KOPT-K1 (cell line): ENCODE data around the gene SSX2IP.
"Not testable (repeated sequence)": the region's sequence is repeated elsewhere in the genome, so short reads cannot be mapped to it uniquely, and the experiment has no call there.

ENCODE experiments used
- H3K27ac ChIP-seq: fragments of 200-600 bp; sonication (generic); 2 replicates; pipeline ENCODE4 v1.5.1; 2016; ENCODE audit warnings: antibody characterized with exemption, mild to moderate bottlenecking, low read depth, low read length; ENCODE audit not compliant: poor library complexity, severe bottlenecking
- H3K36me3 ChIP-seq: fragments of 200-600 bp; sonication (generic); 2 replicates; pipeline ENCODE4 v1.5.1; 2017; ENCODE audit warnings: antibody characterized with exemption, mild to moderate bottlenecking, low read length, moderate library complexity; ENCODE audit not compliant: insufficient read depth
- H3K9me3 ChIP-seq: fragments of 200-600 bp; sonication (generic); 2 replicates; pipeline ENCODE4 v1.5.1; 2017; ENCODE audit warnings: antibody characterized with exemption, low read length, mild to moderate bottlenecking; ENCODE audit not compliant: insufficient read depth, poor library complexity, severe bottlenecking

Gene SSX2IP, protein sequence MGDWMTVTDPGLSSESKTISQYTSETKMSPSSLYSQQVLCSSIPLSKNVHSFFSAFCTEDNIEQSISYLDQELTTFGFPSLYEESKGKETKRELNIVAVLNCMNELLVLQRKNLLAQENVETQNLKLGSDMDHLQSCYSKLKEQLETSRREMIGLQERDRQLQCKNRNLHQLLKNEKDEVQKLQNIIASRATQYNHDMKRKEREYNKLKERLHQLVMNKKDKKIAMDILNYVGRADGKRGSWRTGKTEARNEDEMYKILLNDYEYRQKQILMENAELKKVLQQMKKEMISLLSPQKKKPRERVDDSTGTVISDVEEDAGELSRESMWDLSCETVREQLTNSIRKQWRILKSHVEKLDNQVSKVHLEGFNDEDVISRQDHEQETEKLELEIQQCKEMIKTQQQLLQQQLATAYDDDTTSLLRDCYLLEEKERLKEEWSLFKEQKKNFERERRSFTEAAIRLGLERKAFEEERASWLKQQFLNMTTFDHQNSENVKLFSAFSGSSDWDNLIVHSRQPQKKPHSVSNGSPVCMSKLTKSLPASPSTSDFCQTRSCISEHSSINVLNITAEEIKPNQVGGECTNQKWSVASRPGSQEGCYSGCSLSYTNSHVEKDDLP

DNA sequence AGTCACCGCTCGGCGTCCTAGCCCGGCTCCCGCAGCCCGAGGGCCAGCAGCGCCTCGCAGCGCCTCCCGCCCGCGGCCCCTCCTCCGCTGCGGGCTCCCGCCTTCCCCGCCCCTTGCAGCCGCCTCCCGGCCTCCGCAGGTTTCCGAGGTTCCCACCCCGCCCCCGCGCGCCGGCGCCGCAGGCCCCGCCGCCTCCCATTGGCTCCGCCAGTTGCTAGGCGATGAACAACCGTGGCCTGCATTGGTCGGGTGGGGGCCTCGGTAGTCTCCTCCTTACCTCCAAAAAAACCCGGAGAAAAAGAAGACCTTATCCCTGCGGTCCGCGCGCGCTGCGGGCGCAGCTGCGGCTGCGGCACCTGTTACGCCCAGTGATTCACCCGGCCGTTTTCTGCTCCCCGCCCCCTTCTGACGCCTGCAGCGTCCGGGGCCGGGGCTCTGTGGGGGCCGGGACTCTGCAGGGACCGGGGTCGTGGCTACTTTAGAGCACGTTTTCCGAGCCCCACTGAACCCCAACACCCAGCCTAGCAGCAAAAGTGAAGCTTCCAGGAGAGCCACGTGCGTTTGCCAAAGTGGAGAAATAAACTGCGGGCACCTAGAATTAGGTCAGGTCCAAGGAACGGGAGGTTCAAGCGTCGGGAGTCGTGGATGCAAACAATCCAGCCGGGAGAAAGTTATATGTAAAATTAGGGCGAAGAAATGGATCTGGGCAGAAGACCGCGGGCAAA lies at the start of gene SSX2IP:
SSX2IP (minus strand) TSS at position 65 of the 725 bp plus-strand sequence. CDS start 19,242 bp downstream, outside the sequence.
- H3K36me3 ChIP-seq, result no peaks in the 10 kb centered on the region
- H3K27ac ChIP-seq, result peak within 1 kb of the TSS; percentile 91
- no peaks in the 10 kb centered on the region for H3K9me3 ChIP-seq

DNA sequence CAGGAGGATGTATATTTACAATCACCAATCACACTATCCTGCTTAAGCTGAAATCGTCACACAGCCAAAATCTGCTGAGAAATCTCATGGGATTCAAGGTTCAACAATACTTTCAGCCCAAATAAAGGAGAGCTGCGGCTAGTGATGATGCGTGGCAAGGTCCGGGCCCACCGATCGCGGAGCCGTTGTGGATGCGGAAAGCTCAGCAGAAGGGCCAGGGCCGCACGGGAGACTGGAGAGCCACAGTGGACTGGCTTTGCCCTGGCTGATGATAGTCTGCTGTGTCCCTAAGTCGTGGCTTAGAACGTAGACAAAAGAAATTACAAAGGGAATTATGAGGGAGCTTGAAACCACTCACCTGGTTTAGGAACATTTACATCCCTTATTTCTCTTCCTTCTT lies 48.0 kb upstream of the SSX2IP start:
- H3K36me3 ChIP-seq, result no peaks in the 10 kb centered on the region
- no peaks in the 10 kb centered on the region for H3K9me3 ChIP-seq
- H3K27ac ChIP-seq, result no peak overlapping the region

GRCh38 chr1:84737590-84737989 lies 47.3 kb upstream of the SSX2IP start:
- H3K36me3 ChIP-seq, result no peaks in the 10 kb centered on the region
- no peak overlapping the region for H3K27ac ChIP-seq
- no peaks in the 10 kb centered on the region for H3K9me3 ChIP-seq

DNA sequence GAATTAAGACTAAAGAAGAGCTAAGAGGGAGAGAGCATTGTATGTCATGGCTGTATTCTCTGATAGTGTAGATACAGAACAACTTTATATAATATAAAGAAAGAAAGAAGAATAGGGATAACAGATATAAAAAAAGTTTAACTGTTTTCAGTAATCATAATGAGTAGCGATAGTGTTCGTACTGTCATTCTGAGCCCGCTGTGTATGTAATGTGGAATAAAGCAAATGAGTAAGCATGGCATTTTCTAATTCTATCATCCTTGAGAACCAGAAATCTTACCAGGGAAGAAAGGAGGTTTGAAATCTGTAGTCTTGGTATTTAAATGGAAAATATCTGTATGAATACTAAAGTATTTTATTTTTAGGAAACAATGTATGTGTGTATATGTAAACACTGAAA lies 46.7 kb upstream of the SSX2IP start:
- H3K36me3 ChIP-seq, result no peaks in the 10 kb centered on the region
- H3K9me3 ChIP-seq, result no peaks in the 10 kb centered on the region
- H3K27ac ChIP-seq, result no peak overlapping the region

DNA sequence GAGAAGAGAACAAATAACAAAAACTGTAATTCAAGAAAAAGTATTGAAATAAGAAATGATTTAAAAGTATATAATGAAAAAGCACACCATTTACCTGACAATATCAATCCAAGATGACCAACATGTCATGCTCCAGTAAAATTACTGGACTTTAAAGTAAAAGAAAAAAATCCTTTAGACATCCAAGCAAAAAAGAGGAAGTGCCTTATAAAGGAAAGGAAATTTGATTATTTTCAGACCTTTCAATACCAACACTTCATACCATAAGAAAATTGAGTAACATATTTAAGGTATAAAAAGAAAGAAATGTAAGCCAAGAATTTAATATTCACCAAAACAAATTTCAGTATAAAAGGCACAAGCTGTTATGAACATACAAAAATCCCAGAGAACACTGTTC lies 46.2 kb upstream of the SSX2IP start:
- H3K9me3 ChIP-seq, result peaks cover 4% of the 10 kb centered on the region
- H3K27ac ChIP-seq, result no peak overlapping the region
- H3K36me3 ChIP-seq, result no peaks in the 10 kb centered on the region

- Histone ChIP-seq H3K36me3 (no peaks in the 10 kb centered on the region), H3K27ac (no peak overlapping the region), H3K9me3 (peaks cover 4% of the 10 kb centered on the region)
These were observed 45.2 kb upstream of the SSX2IP start for GRCh38 chr1:84735483-84735882.

DNA sequence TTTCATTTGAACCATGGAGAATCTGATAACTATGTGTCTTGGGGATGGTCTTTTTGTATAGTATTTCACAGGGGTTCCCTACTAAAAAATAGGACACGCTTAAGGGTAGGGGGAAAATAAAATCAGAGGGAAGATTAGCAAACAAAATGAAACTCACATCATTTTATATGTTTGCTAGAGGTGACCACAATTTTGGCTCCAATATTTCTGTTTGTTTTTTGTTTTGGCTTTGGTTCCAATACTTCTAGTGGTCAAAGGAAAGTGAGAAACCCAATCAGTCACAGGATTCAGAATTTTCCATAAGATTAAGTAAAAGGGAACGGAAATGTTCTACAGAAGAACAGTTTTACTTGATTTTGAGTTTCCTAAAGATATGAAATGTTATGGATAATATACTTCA lies 42.3 kb upstream of the SSX2IP start:
- Histone ChIP-seq H3K27ac (no peak overlapping the region), H3K9me3 (peaks cover 4% of the 10 kb centered on the region), H3K36me3 (no peaks in the 10 kb centered on the region)

GRCh38 chr1:84731519-84731918 lies 41.3 kb upstream of the SSX2IP start:
- H3K9me3 ChIP-seq, result peaks cover 4% of the 10 kb centered on the region
- no peaks in the 10 kb centered on the region for H3K36me3 ChIP-seq
- H3K27ac ChIP-seq, result no peak overlapping the region

GRCh38 chr1:84727711-84728110 lies 37.5 kb upstream of the SSX2IP start:
- not testable (repeated sequence) for H3K36me3 ChIP-seq, H3K27ac ChIP-seq, H3K9me3 ChIP-seq

DNA sequence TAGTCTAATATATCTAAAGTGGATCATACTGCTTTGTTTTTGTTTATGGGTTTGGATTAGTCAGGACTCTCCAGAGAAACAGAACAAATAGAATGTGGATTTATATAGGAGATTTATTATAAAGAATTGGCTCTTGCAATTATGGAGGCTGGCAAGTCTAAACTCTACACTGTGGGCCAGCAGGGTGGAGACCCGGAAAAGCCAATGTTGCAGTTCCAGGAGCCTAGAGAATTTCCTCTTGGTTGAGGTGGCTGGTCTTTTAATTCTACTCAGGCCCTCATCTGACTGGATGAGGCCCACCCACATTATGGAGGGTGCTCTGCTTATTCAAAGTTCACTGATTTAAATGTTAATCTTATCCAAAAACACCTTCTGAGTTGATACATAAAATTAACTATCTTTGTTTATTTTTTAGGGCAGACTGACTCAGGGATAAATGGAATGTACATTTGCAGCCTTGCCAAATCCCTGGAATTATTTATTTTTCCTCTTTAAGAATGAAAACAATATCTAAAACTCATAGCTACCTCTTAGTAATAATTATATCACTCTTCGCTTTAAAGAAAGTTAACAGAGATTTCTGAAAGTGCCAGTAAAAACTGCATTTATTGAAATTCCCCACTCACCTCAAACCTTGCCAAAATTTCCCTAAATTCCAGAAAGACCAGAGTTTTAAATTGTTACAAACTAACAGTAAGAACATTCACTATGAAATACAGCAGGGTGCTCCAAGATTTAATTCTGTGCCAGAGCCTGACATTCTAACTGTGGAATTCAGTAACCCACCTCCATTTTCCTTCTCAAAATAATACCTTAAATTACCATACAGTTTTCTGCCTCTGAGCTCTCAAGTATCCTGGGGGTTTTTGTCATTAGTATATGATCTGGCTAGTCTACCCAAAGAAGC lies 36.6 kb upstream of the SSX2IP start:
- H3K27ac ChIP-seq, result no peak overlapping the region

DNA sequence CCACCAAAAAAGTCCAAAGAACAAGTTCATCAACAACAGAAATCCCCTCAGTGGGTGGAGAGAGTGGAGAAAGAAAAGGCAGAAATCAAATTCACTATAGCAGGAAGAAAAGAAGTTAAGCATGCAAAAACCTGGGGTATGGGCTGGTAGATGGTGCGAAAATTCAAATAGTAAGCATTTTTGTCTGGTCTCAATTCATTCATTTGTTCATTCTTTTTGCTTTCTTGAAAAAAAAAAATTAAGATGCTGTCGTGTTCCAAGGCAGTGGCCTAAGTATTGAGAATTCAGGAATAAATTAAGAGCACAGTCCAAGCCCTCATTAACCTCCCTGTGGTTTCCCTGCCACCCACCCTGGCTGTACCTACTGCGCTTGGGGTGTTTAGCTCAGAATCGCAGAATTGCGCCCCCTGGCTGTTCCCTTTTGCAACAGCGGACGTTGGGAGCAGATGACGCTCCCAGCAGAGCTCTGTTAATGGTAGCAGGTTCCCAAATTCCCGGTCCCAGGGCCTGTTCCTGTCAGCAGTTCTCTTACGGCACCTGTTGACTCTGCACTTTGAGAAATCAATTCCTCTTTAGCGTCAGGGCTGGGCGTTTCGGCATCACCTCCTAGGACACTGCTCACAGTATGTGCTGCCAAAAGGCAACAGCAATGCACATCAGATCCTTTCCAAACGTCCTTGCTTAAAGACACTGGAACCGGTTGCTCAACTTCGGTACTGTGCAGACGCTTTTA lies 34.0 kb upstream of the SSX2IP start:
- no peaks in the 10 kb centered on the region for H3K9me3 ChIP-seq
- H3K36me3 ChIP-seq, result no peaks in the 10 kb centered on the region
- no peak overlapping the region for H3K27ac ChIP-seq

More for the DNA sequence above, 36.6 kb upstream of the SSX2IP start:
- Histone ChIP-seq H3K9me3 (peaks cover 4% of the 10 kb centered on the region), H3K36me3 (no peaks in the 10 kb centered on the region)

DNA sequence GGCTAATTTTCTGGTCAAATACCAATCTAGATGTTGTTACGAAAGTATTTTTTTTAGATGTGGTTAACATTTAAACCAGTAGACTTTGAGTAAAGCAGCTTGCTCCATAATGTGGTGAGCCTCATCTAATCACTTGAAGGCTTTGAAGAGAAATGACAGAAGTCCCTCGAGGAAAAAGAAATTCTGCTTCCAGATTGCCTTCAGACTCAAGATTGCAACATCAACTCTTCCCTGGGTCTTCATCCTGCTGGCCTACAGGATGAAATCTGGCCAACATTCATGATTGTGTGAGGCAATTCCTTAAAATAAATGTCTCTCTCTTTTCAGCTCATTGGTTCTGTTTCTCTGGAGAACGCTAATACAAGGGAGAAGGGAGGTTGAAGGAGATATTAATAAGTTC lies 32.5 kb upstream of the SSX2IP start:
- Histone ChIP-seq H3K36me3 (no peaks in the 10 kb centered on the region), H3K9me3 (no peaks in the 10 kb centered on the region), H3K27ac (no peak overlapping the region)

- not testable (repeated sequence) for H3K36me3 ChIP-seq, H3K27ac ChIP-seq, H3K9me3 ChIP-seq
These were observed 31.6 kb upstream of the SSX2IP start for GRCh38 chr1:84721872-84722271.

DNA sequence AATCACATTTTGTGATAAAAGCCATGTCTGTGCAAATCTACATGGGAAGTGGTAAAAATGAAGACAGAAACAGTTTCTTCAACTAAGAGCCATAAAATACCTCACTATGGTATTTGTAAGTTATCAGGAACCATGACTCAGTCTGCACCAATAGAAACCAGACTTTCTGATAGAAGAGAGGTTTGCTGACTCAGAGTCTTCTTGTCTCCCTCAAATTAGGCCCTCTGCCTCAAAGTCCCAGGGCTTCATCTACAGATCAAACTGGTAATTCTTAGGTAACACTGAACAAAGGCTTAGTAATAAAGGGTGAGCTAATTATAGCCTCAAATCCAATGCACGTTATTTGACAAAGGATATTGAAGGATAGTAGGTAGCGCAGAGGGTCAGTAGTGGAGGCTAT lies 30.9 kb upstream of the SSX2IP start:
- Histone ChIP-seq H3K9me3 (no peaks in the 10 kb centered on the region), H3K27ac (no peak overlapping the region), H3K36me3 (no peaks in the 10 kb centered on the region)
